GM12878 (cell line): ENCODE data around the gene MRPS18B. TPM values are rescaled to one million over a fixed set of nuclear protein-coding genes. Genes with fewer than 3 reads are reported as not detected.

Source experiments
- ATAC-seq: fragments of 200-7000 bp; cut with Tn5 transposase; 3 replicates; pipeline ENCODE4 v1.9.1; 2020; ENCODE audit warnings: mild to moderate bottlenecking, moderate library complexity
- BruUV-seq: library from RNA; stranded (reverse); fragments of 400-500 nt; replicated peaks from 2 replicates; lab custom pipeline; 2021; lab: Mats Ljungman, UMichigan
- CTCF ChIA-PET: fragments of 300-600 bp; sonication (Branson Sonifier 250); formaldehyde crosslinking; extraction: SDS; loops from one replicate; lab custom pipeline; 2021; ENCODE audit warnings: inconsistent platforms; lab: Yijun Ruan, JAX
- POLR2A ChIA-PET: fragments of 350-600 bp; formaldehyde crosslinking; extraction: SDS; loops from one replicate; lab custom pipeline; 2021; ENCODE audit warnings: inconsistent platforms; lab: Charles Lee
- RAD21 ChIA-PET: fragments of 300-600 bp; sonication (Branson Sonifier 250); formaldehyde crosslinking; loops from one replicate; lab custom pipeline; 2023; ENCODE audit warnings: antibody characterized with exemption; ENCODE audit not compliant: unreplicated experiment; lab: Charles Lee
- SMC1A ChIA-PET: fragments of 300-600 bp; sonication (Branson Sonifier 250); formaldehyde crosslinking; loops from one replicate; lab custom pipeline; 2023; ENCODE audit not compliant: unreplicated experiment, uncharacterized antibody; lab: Charles Lee
- DNase-seq: peaks from one replicate; pipeline ENCODE4 v3.0.0-alpha.2; 2011; ENCODE audit warnings: low read depth, low spot score
- FAIRE-seq: peaks from 3 replicates; lab custom pipeline; 2011; peaks lifted over from hg19 to GRCh38; lab: Jason Lieb, UNC
- H2AFZ ChIP-seq: 2 replicates; pipeline ENCODE4 v1.6.0; 2011; ENCODE audit warnings: low read depth, low read length, control low read depth; ENCODE audit not compliant: control insufficient read depth
- H3K27ac ChIP-seq: 2 replicates; pipeline ENCODE4 v1.5.1; 2011; ENCODE audit warnings: control low read depth; ENCODE audit not compliant: control insufficient read depth, insufficient read depth
- H3K27me3 ChIP-seq, 2 experiments: replicated peaks in 1 of 2; 2 replicates each; pipeline versions ENCODE4 v1.6.0 to v1.6.1; 2011; ENCODE audit warnings: low read length in 1 of 2; ENCODE audit not compliant: control insufficient read depth in 2 of 2, insufficient read depth in 2 of 2
- H3K36me3 ChIP-seq, 2 experiments: 2 replicates each; pipeline ENCODE4 v1.5.1; 2011; ENCODE audit warnings: low read length in 1 of 2; ENCODE audit not compliant: control insufficient read depth in 2 of 2, insufficient read depth in 2 of 2
- H3K4me1 ChIP-seq: 2 replicates; pipeline ENCODE4 v1.6.1; 2011; ENCODE audit warnings: mild to moderate bottlenecking, low read length, moderate library complexity, mixed read lengths; ENCODE audit not compliant: control insufficient read depth, insufficient read depth
- H3K4me2 ChIP-seq: 2 replicates; pipeline ENCODE4 v1.6.0; 2011; ENCODE audit warnings: control low read depth; ENCODE audit not compliant: control insufficient read depth, insufficient read depth
- H3K4me3 ChIP-seq: fragments of 200-600 bp; sonication (generic); 2 replicates; pipeline ENCODE4 v1.5.1; 2016
- H3K79me2 ChIP-seq: 2 replicates; pipeline ENCODE4 v1.6.0; 2011; ENCODE audit warnings: low read length; ENCODE audit not compliant: control insufficient read depth, insufficient read depth
- H3K9ac ChIP-seq: 2 replicates; pipeline ENCODE4 v1.8.0; 2011; ENCODE audit warnings: low read length, control low read depth, mixed read lengths; ENCODE audit not compliant: control insufficient read depth, insufficient read depth
- H3K9me3 ChIP-seq: replicated peaks from 3 replicates; pipeline ENCODE4 v1.5.1; 2011; ENCODE audit warnings: mild to moderate bottlenecking, low read length; ENCODE audit not compliant: control insufficient read depth, insufficient read depth
- H4K20me1 ChIP-seq: 2 replicates; pipeline ENCODE4 v1.6.0; 2011; ENCODE audit not compliant: control insufficient read depth, insufficient read depth
- CREM ChIP-seq: IDR thresholded peaks from 2 replicates; pipeline ENCODE4 v1.6.1; 2014; ENCODE audit warnings: antibody characterized with exemption, low read depth
- NBN ChIP-seq: fragments of 450-650 bp; IDR thresholded peaks from 2 replicates; pipeline ENCODE4 v1.6.1; 2016
- POLR2AphosphoS2 ChIP-seq: IDR thresholded peaks from 2 replicates; pipeline ENCODE4 v1.6.1; 2011; ENCODE audit warnings: low read depth, mild to moderate bottlenecking, low read length, improper control_type of control experiment, moderate library complexity
- RCOR1 ChIP-seq: conservative IDR thresholded peaks from 2 replicates; pipeline ENCODE4 v1.6.1; 2012; ENCODE audit warnings: low read depth, low read length, improper control_type of control experiment
- WGBS: methylation state at CpG from one replicate; pipeline ENCODE4 v1.1.6; 2016; ENCODE audit warnings: low lambda C conversion rate; ENCODE audit not compliant: insufficient replicate concordance, insufficient coverage; ENCODE audit errors: missing lambda C conversion rate; 5-methylcytosine and 5-hydroxymethylcytosine counted together
- in situ Hi-C: fragments of 300-500 bp; cut with MboI; formaldehyde crosslinking; loops from 9 replicates; pipeline ENCODE4 v1.14.3; 2018; ENCODE audit warnings: mixed read lengths
- intact Hi-C: fragments of 100-400 bp; cut with micrococcal nuclease; formaldehyde crosslinking; loops from one replicate; pipeline ENCODE4 v1.14.2; 2022; ENCODE audit not compliant: unreplicated experiment
- polyA plus RNA-seq, 11 experiments: library from polyadenylated mRNA; depleted of rRNA in 4 of 11; unstranded in 6 of 11; stranded (reverse) in 5 of 11; fragments of >200 nt; fragmentation: Nextera tagmentation in 4 of 11; fragmentation: Illumina TruSeq in 1 of 11; extraction: Ambion mirVana in 4 of 11; extraction: Trizol in 1 of 11; gene quantifications; 1 replicate in 1 of 11; 2 replicates in 10 of 11; pipeline versions ENCODE4 v1.2.1 to v1.2.3, GENCODE V29; 2011 to 2016; ENCODE audit warnings: inconsistent platforms in 2 of 11, missing spikeins in 2 of 11, low read depth in 1 of 11
- total RNA-seq, 4 experiments: library from RNA; depleted of rRNA in 3 of 4; stranded (reverse); fragments of >200 nt in 3 of 4; fragmentation: Illumina TruSeq in 1 of 4; extraction: Trizol in 1 of 4; gene quantifications; 2 replicates each; pipeline versions ENCODE4 v1.2.1 to v1.2.3, GENCODE V29; 2013 to 2021
- TF ChIP-seq, protein P1 (sequence below): fragments of 450-650 bp; IDR thresholded peaks from 2 replicates; pipeline ENCODE4 v1.6.1; 2018; ENCODE audit warnings: mild to moderate bottlenecking, low read depth, moderate library complexity; ENCODE audit not compliant: partially characterized antibody

The MRPS18B gene
- total and polyA plus RNA-seq, 10 of the 15 experiments (the other 5 are each of a cell fraction or from before 2014, with no cell fraction given), result 80.9 to 259 (median 140) TPM

GRCh38 chr6:30603961-30604360 is 13.7 kb upstream of the MRPS18B start (continued):
- TF ChIP-seq CREM (no peak), RCOR1 (no peak), NBN (no peak)
- TF ChIP-seq, all 136 proteins: peak for 0

GRCh38 chr6:30610065-30610464 is 7.6 kb upstream of the MRPS18B start:
- in situ Hi-C loops (no loop called here), intact Hi-C loops (no loop called here)
- SMC1A ChIA-PET, result interaction anchor here (1.2 to 1.4 kb wide), 3 partner anchors 9 to 61 kb away, joined by 3 read pairs; no protein-coding TSS in a partner anchor
- RAD21 ChIA-PET, result interaction anchor here (0.8 to 1.0 kb wide), 2 partner anchors 10 to 63 kb away, joined by 3 read pairs; partner anchors contain the start of gene DHX16
- Histone ChIP-seq H3K36me3 (peaks cover 11 to 57% of the 10 kb centered on the region in 2 experiments), H3K9ac (no peak overlapping the region), H3K79me2 (peaks cover 19% of the 10 kb centered on the region), H3K4me2 (no peak overlapping the region), H3K4me3 (no peak overlapping the region), H2AFZ (no peak overlapping the region), H3K27me3 (no peaks in the 10 kb centered on the region), H3K9me3 (no peaks in the 10 kb centered on the region), H3K4me1 (peaks cover 3% of the 10 kb centered on the region), H4K20me1 (0 out of 2 replicates have a peak, but pooled peaks cover 8% of the 10 kb centered on the region), H3K27ac (no peak overlapping the region)
- 15% methylated on average over 4 of the region's 4 CpGs for WGBS
- no peak for FAIRE-seq
- ATAC-seq, result no peak
- BruUV-seq, result no TSS peak
- POLR2A ChIA-PET, result interaction anchor here (0.6 to 1.0 kb wide), 5 partner anchors 11 to 1029 kb away, joined by 3 to 8 read pairs (median 5); no protein-coding TSS in a partner anchor
- CTCF ChIA-PET, result interaction anchor here (0.8 to 1.5 kb wide), 5 partner anchors 13 to 121 kb away, joined by 3 to 6 read pairs (median 4); no protein-coding TSS in a partner anchor
- DNase-seq, result no peak
- TF ChIP-seq POLR2AphosphoS2, result peak; percentile 18; the same call in 1 of the 2 replicates
- TF ChIP-seq, protein P1, sequence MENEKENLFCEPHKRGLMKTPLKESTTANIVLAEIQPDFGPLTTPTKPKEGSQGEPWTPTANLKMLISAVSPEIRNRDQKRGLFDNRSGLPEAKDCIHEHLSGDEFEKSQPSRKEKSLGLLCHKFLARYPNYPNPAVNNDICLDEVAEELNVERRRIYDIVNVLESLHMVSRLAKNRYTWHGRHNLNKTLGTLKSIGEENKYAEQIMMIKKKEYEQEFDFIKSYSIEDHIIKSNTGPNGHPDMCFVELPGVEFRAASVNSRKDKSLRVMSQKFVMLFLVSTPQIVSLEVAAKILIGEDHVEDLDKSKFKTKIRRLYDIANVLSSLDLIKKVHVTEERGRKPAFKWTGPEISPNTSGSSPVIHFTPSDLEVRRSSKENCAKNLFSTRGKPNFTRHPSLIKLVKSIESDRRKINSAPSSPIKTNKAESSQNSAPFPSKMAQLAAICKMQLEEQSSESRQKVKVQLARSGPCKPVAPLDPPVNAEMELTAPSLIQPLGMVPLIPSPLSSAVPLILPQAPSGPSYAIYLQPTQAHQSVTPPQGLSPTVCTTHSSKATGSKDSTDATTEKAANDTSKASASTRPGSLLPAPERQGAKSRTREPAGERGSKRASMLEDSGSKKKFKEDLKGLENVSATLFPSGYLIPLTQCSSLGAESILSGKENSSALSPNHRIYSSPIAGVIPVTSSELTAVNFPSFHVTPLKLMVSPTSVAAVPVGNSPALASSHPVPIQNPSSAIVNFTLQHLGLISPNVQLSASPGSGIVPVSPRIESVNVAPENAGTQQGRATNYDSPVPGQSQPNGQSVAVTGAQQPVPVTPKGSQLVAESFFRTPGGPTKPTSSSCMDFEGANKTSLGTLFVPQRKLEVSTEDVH, result no peak
